Loucy (cell line): Measurements from ENCODE around the gene NAALADL2.

Experiments
- H2AFZ ChIP-seq: fragments of 200-600 bp; sonication (generic); 2 replicates; pipeline ENCODE4 v1.6.0; 2016; ENCODE audit warnings: antibody characterized with exemption, mild to moderate bottlenecking, low read length, moderate library complexity
- H3F3A ChIP-seq: fragments of 200-600 bp; 2 replicates; pipeline ENCODE4 v1.6.0; 2016; ENCODE audit warnings: antibody characterized with exemption, low read depth, mild to moderate bottlenecking
- H3K27me3 ChIP-seq: fragments of 200-600 bp; sonication (generic); 2 replicates; pipeline ENCODE4 v1.6.1; 2014; ENCODE audit warnings: low read length, mild to moderate bottlenecking; ENCODE audit not compliant: insufficient read depth, poor library complexity, severe bottlenecking
- H3K36me3 ChIP-seq: fragments of 200-600 bp; sonication (generic); 2 replicates; pipeline ENCODE4 v1.6.1; 2016; ENCODE audit warnings: low read length; ENCODE audit not compliant: insufficient read depth
- H3K4me1 ChIP-seq: fragments of 200-600 bp; sonication (generic); 2 replicates; pipeline ENCODE4 v1.5.1; 2014; ENCODE audit warnings: low read length, mild to moderate bottlenecking; ENCODE audit not compliant: insufficient read depth, poor library complexity, severe bottlenecking
- H3K4me2 ChIP-seq: fragments of 200-600 bp; sonication (generic); 2 replicates; pipeline ENCODE4 v1.6.0; 2014; ENCODE audit warnings: antibody characterized with exemption, low read length, low read depth, mild to moderate bottlenecking; ENCODE audit not compliant: poor library complexity, severe bottlenecking
- H3K4me3 ChIP-seq: fragments of 200-600 bp; sonication (generic); 2 replicates; pipeline ENCODE4 v1.5.1; 2014; ENCODE audit warnings: low read length, mild to moderate bottlenecking, mixed read lengths; ENCODE audit not compliant: poor library complexity, severe bottlenecking
- H3K79me2 ChIP-seq: fragments of 200-600 bp; sonication (generic); 2 replicates; pipeline ENCODE4 v1.6.1; 2014; ENCODE audit warnings: low read length; ENCODE audit not compliant: insufficient read depth
- H3K9ac ChIP-seq: fragments of 200-600 bp; sonication (generic); 2 replicates; pipeline ENCODE4 v1.6.0; 2014; ENCODE audit warnings: mild to moderate bottlenecking, low read depth, low read length, moderate library complexity; ENCODE audit not compliant: poor library complexity, severe bottlenecking
- H3K9me2 ChIP-seq: fragments of 200-600 bp; sonication (generic); replicated peaks from 2 replicates; pipeline ENCODE4 v1.6.1; 2016; ENCODE audit warnings: low read depth, low read length, mixed read lengths
- H3K9me3 ChIP-seq: fragments of 200-600 bp; sonication (generic); 2 replicates; pipeline ENCODE4 v1.6.1; 2014; ENCODE audit warnings: mild to moderate bottlenecking, antibody characterized with exemption, low read length, low read depth; ENCODE audit not compliant: insufficient read depth
- H4K20me1 ChIP-seq: fragments of 200-600 bp; sonication (generic); 2 replicates; pipeline ENCODE4 v1.6.0; 2014; ENCODE audit warnings: antibody characterized with exemption, low read length, mild to moderate bottlenecking; ENCODE audit not compliant: insufficient read depth, poor library complexity, severe bottlenecking
- CTCF ChIP-seq: fragments of 200-600 bp; sonication (generic); conservative IDR thresholded peaks from 2 replicates; pipeline ENCODE4 v1.5.1; 2014; ENCODE audit warnings: mild to moderate bottlenecking, antibody characterized with exemption, low read length
- EZH2phosphoT487 ChIP-seq: fragments of 200-600 bp; IDR thresholded peaks from 2 replicates; pipeline ENCODE4 v1.6.1; 2018; ENCODE audit warnings: antibody characterized with exemption, mild to moderate bottlenecking, moderate library complexity, borderline replicate concordance

Gene NAALADL2

DNA sequence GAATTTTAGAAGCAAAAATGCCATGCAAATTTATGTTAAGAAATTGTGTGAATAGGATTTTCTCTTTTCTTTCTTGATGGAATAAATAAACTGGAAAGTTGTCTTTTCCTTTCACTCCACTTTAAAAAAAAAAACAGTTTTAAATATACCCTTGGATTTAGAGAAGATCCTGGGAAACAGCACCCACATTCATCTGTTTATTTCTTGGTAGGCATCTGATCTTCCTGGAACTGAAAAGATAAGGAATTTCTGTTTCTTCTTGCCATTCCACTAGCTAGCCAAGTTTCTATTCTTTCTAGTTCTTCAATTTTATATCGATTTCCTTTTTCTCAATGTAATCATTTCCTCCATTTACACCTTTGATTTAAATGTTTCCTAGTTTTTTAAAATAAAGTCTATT, 420.8 kb downstream of the NAALADL2 start:
- Histone ChIP-seq H3K9ac (no peak overlapping the region), H3K4me2 (no peak overlapping the region), H3K27me3 (no peaks in the 10 kb centered on the region), H2AFZ (no peak overlapping the region), H3F3A (no peaks in the 10 kb centered on the region), H3K4me1 (no peaks in the 10 kb centered on the region), H3K79me2 (no peaks in the 10 kb centered on the region), H4K20me1 (no peaks in the 10 kb centered on the region), H3K36me3 (no peaks in the 10 kb centered on the region), H3K4me3 (no peak overlapping the region), H3K9me3 (no peaks in the 10 kb centered on the region), H3K9me2 (no peaks in the 10 kb centered on the region)
- TF ChIP-seq EZH2phosphoT487 (no peak), CTCF (no peak)

DNA sequence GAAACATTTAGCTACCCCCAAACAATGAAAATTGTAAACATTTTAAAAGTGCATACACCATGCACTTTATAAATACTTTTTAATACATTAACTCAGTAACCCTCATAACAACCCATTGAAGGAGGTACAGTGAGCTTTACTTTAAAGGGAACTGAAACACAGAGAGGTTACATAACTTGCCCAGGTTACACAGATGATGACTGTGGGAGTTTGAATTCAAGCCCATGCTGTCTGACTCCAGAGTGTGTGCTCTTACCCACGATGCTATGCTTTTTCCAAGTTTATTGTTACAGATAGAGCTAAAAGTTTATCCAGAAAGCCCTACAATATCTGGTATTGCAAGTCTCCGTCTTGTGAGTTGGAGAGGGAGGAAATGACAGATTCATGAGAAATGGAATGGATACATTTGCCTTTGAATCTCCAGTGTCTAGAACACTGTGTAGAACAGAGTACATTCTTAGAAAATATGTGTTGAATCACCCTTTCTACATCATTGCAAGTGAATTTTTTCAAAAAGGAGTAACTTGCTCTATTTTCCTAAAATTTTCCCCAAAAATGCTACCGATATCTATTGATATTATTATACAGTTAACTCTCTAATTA, 428.3 kb downstream of the NAALADL2 start:
- H4K20me1 ChIP-seq = no peaks in the 10 kb centered on the region
- no peaks in the 10 kb centered on the region for H3F3A ChIP-seq
- H3K4me2 ChIP-seq = no peak overlapping the region
- no peaks in the 10 kb centered on the region for H3K4me1 ChIP-seq
- H3K4me3 ChIP-seq = no peak overlapping the region
- H3K9me2 ChIP-seq = no peaks in the 10 kb centered on the region
- H3K9me3 ChIP-seq = no peaks in the 10 kb centered on the region
- no peak overlapping the region for H2AFZ ChIP-seq
- H3K36me3 ChIP-seq = no peaks in the 10 kb centered on the region
- TF ChIP-seq CTCF (no peak), EZH2phosphoT487 (no peak)
- H3K79me2 ChIP-seq = no peaks in the 10 kb centered on the region
- no peaks in the 10 kb centered on the region for H3K27me3 ChIP-seq
- H3K9ac ChIP-seq = no peak overlapping the region

GRCh38 chr3:175288621-175289020, 429.5 kb downstream of the NAALADL2 start:
- Histone ChIP-seq H2AFZ (no peak overlapping the region), H3K9me2 (no peaks in the 10 kb centered on the region), H3K79me2 (no peaks in the 10 kb centered on the region), H3K27me3 (no peaks in the 10 kb centered on the region), H4K20me1 (no peaks in the 10 kb centered on the region), H3K4me3 (no peak overlapping the region), H3K4me1 (no peaks in the 10 kb centered on the region), H3K9ac (no peak overlapping the region), H3K4me2 (no peak overlapping the region), H3F3A (no peaks in the 10 kb centered on the region), H3K36me3 (no peaks in the 10 kb centered on the region), H3K9me3 (no peaks in the 10 kb centered on the region)
- TF ChIP-seq EZH2phosphoT487 = no peak
- no peak for TF ChIP-seq CTCF
